Immature natural killer cell (primary cell): ENCODE results near the gene HEMGN. TPM values are rescaled to one million over a fixed set of nuclear protein-coding genes. Genes with fewer than 3 reads are reported as not detected.

Source experiments
- DNase-seq, 3 donors: peaks; one replicate each; pipeline ENCODE4 v3.0.0; 2022; ENCODE audit warnings: mixed read lengths in 1 of 3
- H3K27ac Mint-ChIP-seq, 6 donors: one replicate each; pipeline ENCODE4 v1.8.0; 2020; ENCODE audit warnings: mixed read lengths in 6 of 6, mild to moderate bottlenecking in 5 of 6, inconsistent platforms in 4 of 6, moderate library complexity in 3 of 6
- H3K27me3 Mint-ChIP-seq, 3 donors: one replicate each; pipeline ENCODE4 v1.8.0; 2020 to 2021; ENCODE audit warnings: low read depth in 3 of 3, mild to moderate bottlenecking in 3 of 3, mixed read lengths in 3 of 3, moderate library complexity in 3 of 3, inconsistent platforms in 1 of 3
- H3K36me3 Mint-ChIP-seq, 3 donors: one replicate each; pipeline ENCODE4 v1.8.0; 2020; ENCODE audit warnings: mixed read lengths in 3 of 3, inconsistent platforms in 2 of 3, mild to moderate bottlenecking in 2 of 3
- H3K4me1 Mint-ChIP-seq, 2 donors: one replicate each; pipeline ENCODE4 v1.8.0; 2020; ENCODE audit warnings: inconsistent platforms in 2 of 2, mild to moderate bottlenecking in 2 of 2, mixed read lengths in 2 of 2, moderate library complexity in 1 of 2
- H3K4me3 Mint-ChIP-seq, 5 donors: one replicate each; pipeline ENCODE4 v1.8.0; 2020; ENCODE audit warnings: mild to moderate bottlenecking in 5 of 5, mixed read lengths in 5 of 5, inconsistent platforms in 3 of 5, moderate library complexity in 3 of 5
- H3K9me3 Mint-ChIP-seq, 6 donors: one replicate each; pipeline ENCODE4 v1.8.0; 2020; ENCODE audit warnings: mild to moderate bottlenecking in 6 of 6, mixed read lengths in 6 of 6, inconsistent platforms in 4 of 6, moderate library complexity in 3 of 6
- polyA plus RNA-seq, 3 donors: library from polyadenylated mRNA; unstranded; fragments of 300-500 nt; fragmentation: Illumina TruSeq; gene quantifications; one replicate each; pipeline ENCODE4 v1.2.3, GENCODE V29; 2021

Gene HEMGN
- polyA plus RNA-seq, 3 donors from 2014 or later = 0.77 to 1.8 (median 0.97) TPM

DNA sequence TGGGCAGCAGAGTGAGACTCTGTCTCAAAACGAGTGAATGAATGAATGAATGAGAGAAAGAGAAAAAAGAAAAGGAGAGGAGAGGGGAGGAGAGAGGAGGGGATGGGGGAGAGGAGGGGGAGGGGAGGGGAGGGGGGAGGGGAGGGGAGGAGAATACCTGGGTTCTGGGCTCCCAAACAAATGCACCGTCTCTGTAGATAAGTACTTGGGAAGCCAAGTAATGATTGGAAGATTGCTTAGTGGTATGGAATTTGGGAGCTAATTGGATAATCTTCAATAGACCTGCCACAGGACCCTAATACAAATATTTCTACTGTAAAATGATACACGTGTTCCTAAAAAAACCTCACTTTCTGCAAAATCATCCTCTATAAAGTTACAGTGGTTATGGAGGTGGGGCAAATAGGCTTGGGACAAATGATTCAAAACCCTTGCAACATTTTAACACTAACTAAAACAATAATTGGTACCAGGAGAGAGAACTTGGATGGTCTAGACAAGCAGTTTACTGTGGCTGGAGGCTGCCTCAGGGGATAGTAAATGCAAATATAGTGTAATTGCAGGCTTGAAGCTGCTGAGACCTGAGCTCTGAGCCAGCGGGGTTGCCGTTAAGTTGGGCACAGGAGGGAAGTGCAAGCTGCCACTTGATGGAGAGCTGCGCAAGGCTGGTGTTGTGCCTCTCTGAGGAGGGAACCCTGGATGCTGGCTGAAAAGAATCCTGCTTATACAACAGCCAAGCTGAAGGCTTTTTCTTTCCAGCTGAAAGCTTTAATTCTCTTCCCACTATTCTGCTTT is 3.5 kb downstream of the HEMGN start:
- DNase-seq = no peak
- Mint-ChIP-seq H3K4me1 (peaks cover 20 to 28% of the 10 kb centered on the region in 2 donors), H3K9me3 (no peaks in the 10 kb centered on the region), H3K4me3 (no peak overlapping the region), H3K36me3 (no peaks in the 10 kb centered on the region), H3K27ac (no peak overlapping the region), H3K27me3 (no peaks in the 10 kb centered on the region)

- no peaks in the 10 kb centered on the region for H3K36me3 Mint-ChIP-seq
- no peak for DNase-seq
- no peak overlapping the region for H3K27ac Mint-ChIP-seq
- peaks cover 16 to 23% of the 10 kb centered on the region in 2 donors for H3K4me1 Mint-ChIP-seq
- H3K27me3 Mint-ChIP-seq = no peaks in the 10 kb centered on the region
- H3K9me3 Mint-ChIP-seq = no peaks in the 10 kb centered on the region
- H3K4me3 Mint-ChIP-seq = no peak overlapping the region
These were observed 4.5 kb downstream of the HEMGN start for GRCh38 chr9:97933297-97933998.

- H3K4me1 Mint-ChIP-seq = peaks cover 6 to 10% of the 10 kb centered on the region in 2 donors
- no peaks in the 10 kb centered on the region for H3K27me3 Mint-ChIP-seq
- no peak for DNase-seq
- no peaks in the 10 kb centered on the region for H3K9me3 Mint-ChIP-seq
- no peak overlapping the region for H3K4me3 Mint-ChIP-seq
- peak overlapping the region in 4 of 6 donors; percentile 49 to 85 (median 66) for H3K27ac Mint-ChIP-seq
- H3K36me3 Mint-ChIP-seq = no peaks in the 10 kb centered on the region
These were observed 7.0 kb downstream of the HEMGN start for GRCh38 chr9:97930972-97931371.

- Mint-ChIP-seq H3K27ac (no peak overlapping the region), H3K4me1 (peaks cover 6 to 12% of the 10 kb centered on the region in 2 donors)
These were observed 8.9 kb downstream of the HEMGN start for GRCh38 chr9:97928986-97929604.

GRCh38 chr9:97925497-97926334 is 12.3 kb downstream of the HEMGN start:
- H3K27ac Mint-ChIP-seq = no peak overlapping the region
- DNase-seq = no peak
- H3K9me3 Mint-ChIP-seq = no peaks in the 10 kb centered on the region
- H3K4me1 Mint-ChIP-seq = peaks cover 31 to 36% of the 10 kb centered on the region in 2 donors
- H3K36me3 Mint-ChIP-seq = peaks cover 0 to 3% (median 0%) of the 10 kb centered on the region in 3 donors
- H3K4me3 Mint-ChIP-seq = no peak overlapping the region
- H3K27me3 Mint-ChIP-seq = peaks cover 19 to 25% (median 19%) of the 10 kb centered on the region in 3 donors

More at GRCh38 chr9:97928986-97929604, 8.9 kb downstream of the HEMGN start:
- no peak for DNase-seq
- no peaks in the 10 kb centered on the region for H3K9me3 Mint-ChIP-seq
- no peaks in the 10 kb centered on the region for H3K36me3 Mint-ChIP-seq
- H3K27me3 Mint-ChIP-seq = peaks cover 0 to 3% (median 0%) of the 10 kb centered on the region in 3 donors
- no peak overlapping the region for H3K4me3 Mint-ChIP-seq

- Mint-ChIP-seq H3K4me1 (peaks cover 37 to 45% of the 10 kb centered on the region in 2 donors), H3K27ac (peak overlapping the region in 1 of 6 donors; percentile 98), H3K9me3 (no peaks in the 10 kb centered on the region), H3K36me3 (peaks cover 0 to 3% (median 0%) of the 10 kb centered on the region in 3 donors), H3K27me3 (peaks cover 19 to 25% (median 19%) of the 10 kb centered on the region in 3 donors), H3K4me3 (no peak overlapping the region)
- DNase-seq = no peak
These were observed 13.6 kb downstream of the HEMGN start for GRCh38 chr9:97924386-97924785.

- H3K4me3 Mint-ChIP-seq = peak overlapping the region; percentile 71 to 95 (median 92)
- peaks cover 0 to 3% (median 0%) of the 10 kb centered on the region in 3 donors for H3K36me3 Mint-ChIP-seq
- peaks cover 44 to 53% of the 10 kb centered on the region in 2 donors for H3K4me1 Mint-ChIP-seq
- DNase-seq = peak; percentile 74 to 77 (median 76)
- peaks cover 19 to 25% (median 19%) of the 10 kb centered on the region in 3 donors for H3K27me3 Mint-ChIP-seq
- no peaks in the 10 kb centered on the region for H3K9me3 Mint-ChIP-seq
- H3K27ac Mint-ChIP-seq = peak overlapping the region; percentile 96 to 100 (median 99)
These were observed 14.4 kb downstream of the HEMGN start for GRCh38 chr9:97923529-97924108.

DNA sequence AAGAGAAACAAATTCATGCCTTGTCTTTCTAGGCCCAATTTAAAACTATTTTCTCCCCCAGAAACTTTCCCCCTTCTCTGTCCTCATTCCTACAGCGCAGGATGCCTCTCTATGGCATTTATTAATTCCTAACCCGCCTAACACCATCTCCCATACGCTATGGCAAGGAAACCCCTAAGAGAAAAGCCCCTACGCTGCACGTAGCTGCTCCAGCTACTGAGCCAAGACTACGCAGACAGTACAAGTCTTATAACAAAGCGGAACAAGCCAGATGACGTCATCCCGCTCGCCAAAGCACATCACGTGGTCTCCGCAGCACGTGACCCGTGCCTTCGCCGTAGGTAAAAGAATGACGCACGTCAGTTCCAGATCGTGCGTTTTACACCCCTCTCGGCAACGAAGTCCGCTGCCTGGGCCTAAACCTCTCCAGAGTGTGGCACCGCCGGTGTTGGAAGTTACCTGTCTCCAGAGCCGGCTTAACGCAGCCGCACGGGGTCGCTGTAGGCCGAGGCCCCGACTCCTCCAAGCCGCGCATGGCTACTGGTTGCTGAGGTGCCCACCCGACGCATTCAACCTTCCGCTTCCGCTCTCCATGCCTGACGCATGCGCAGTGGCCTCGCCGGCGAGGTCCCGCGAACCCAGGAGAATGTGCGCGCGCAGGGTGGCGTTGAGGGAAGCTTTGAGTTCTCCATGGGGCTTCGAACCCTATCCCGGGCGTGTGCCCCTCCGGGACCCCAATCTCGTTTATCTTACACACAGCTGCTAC is 15.8 kb downstream of the HEMGN start, which contains the start of gene TRMO:
Gene TRMO, minus strand, starts transcription at position 542 of the 766 bp plus-strand sequence. Its CDS starts 7 bp downstream, at position 535.
- H3K9me3 Mint-ChIP-seq = no peaks in the 10 kb centered on the region
- peak; percentile 98 to 99 (median 98) for DNase-seq
- H3K4me3 Mint-ChIP-seq = peak within 1 kb of the TSS; percentile 88 to 95 (median 92)
- peaks cover 44 to 57% of the 10 kb centered on the region in 2 donors for H3K4me1 Mint-ChIP-seq
- peaks cover 0 to 3% (median 0%) of the 10 kb centered on the region in 3 donors for H3K36me3 Mint-ChIP-seq
- peak within 1 kb of the TSS; percentile 96 to 100 (median 99) for H3K27ac Mint-ChIP-seq
- peaks cover 19 to 25% (median 19%) of the 10 kb centered on the region in 3 donors for H3K27me3 Mint-ChIP-seq

- H3K4me1 Mint-ChIP-seq = peaks cover 44 to 62% of the 10 kb centered on the region in 2 donors
- peaks cover 0 to 20% (median 11%) of the 10 kb centered on the region in 3 donors for H3K36me3 Mint-ChIP-seq
- no peak for DNase-seq
- no peaks in the 10 kb centered on the region for H3K9me3 Mint-ChIP-seq
- H3K27ac Mint-ChIP-seq = peak overlapping the region; percentile 24 to 98 (median 76)
- H3K4me3 Mint-ChIP-seq = peak overlapping the region in 1 of 5 donors; percentile 16
- peaks cover 19 to 22% (median 21%) of the 10 kb centered on the region in 3 donors for H3K27me3 Mint-ChIP-seq
These were observed 18.7 kb downstream of the HEMGN start for GRCh38 chr9:97919217-97919813.

DNA sequence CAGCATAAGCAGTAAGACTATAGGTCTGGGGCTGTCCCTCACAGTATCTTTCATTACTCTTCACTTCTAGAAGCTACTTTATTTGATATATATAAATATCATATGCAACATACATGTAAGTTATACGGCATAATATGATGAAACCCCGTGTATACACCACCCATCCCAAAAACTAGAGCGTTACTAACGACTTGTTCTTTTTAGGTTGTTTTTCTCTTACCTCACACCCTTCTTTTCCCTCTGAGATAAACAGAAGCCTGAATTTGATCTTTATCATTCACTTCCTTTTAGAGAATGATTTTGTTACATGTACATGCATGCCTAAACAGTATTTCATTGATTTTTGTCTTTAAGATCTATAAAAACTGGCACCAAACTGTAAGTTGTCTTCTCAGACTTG is 19.4 kb downstream of the HEMGN start:
- Mint-ChIP-seq H3K4me1 (peaks cover 39 to 55% of the 10 kb centered on the region in 2 donors), H3K27ac (peak overlapping the region; percentile 24 to 98 (median 66))

GRCh38 chr9:97911970-97912369 is 26.0 kb downstream of the HEMGN start:
- no peak for DNase-seq
- H3K4me3 Mint-ChIP-seq = no peak overlapping the region
- H3K9me3 Mint-ChIP-seq = no peaks in the 10 kb centered on the region
- H3K4me1 Mint-ChIP-seq = peaks cover 40 to 60% of the 10 kb centered on the region in 2 donors
- H3K27ac Mint-ChIP-seq = peak overlapping the region in 2 of 6 donors; percentile 68 to 97
- H3K27me3 Mint-ChIP-seq = peaks cover 0 to 2% (median 0%) of the 10 kb centered on the region in 3 donors
- peaks cover 13 to 60% (median 14%) of the 10 kb centered on the region in 3 donors for H3K36me3 Mint-ChIP-seq

More for the DNA sequence above, 19.4 kb downstream of the HEMGN start:
- Mint-ChIP-seq H3K9me3 (no peaks in the 10 kb centered on the region), H3K27me3 (peaks cover 18 to 21% (median 21%) of the 10 kb centered on the region in 3 donors), H3K4me3 (no peak overlapping the region), H3K36me3 (peaks cover 0 to 27% (median 11%) of the 10 kb centered on the region in 3 donors)
- no peak for DNase-seq
